Common myeloid progenitor, CD34-positive (primary cell): ENCODE measurements around the gene TSGA10.
"Not testable (repeated sequence)": the region's sequence is repeated elsewhere in the genome, so short reads cannot be mapped to it uniquely, and the experiment has no call there.

Experiments used
- CTCF ChIA-PET: fragments of 350-600 bp; sonication (Branson Sonifier 250); formaldehyde crosslinking; loops from one replicate; lab custom pipeline; 2021; ENCODE audit warnings: antibody characterized with exemption; lab: Charles Lee
- POLR2A ChIA-PET: fragments of 350-600 bp; sonication (Branson Sonifier 250); formaldehyde crosslinking; loops from one replicate; lab custom pipeline; 2021; ENCODE audit warnings: antibody characterized with exemption; lab: Charles Lee
- DNase-seq, 3 donors: peaks; one replicate each; pipeline versions ENCODE4 v3.0.0 to v3.0.0-alpha.2; 2013
- H3K27ac ChIP-seq, 2 experiments: 1 replicate in 1 of 2; 2 replicates in 1 of 2; pipeline ENCODE4 v1.7.0; 2013; ENCODE audit warnings: inconsistent platforms in 2 of 2, low read length in 2 of 2, mild to moderate bottlenecking in 2 of 2, low read depth in 1 of 2, moderate library complexity in 1 of 2; ENCODE audit not compliant: severe bottlenecking in 2 of 2, insufficient read depth in 1 of 2, poor library complexity in 1 of 2
- H3K27me3 ChIP-seq, 5 experiments: replicated peaks in 2 of 5; 1 replicate in 3 of 5; 2 replicates in 2 of 5; pipeline versions ENCODE4 v1.6.1 to v1.7.0; 2013; ENCODE audit warnings: low read length in 4 of 5, mild to moderate bottlenecking in 2 of 5, moderate library complexity in 2 of 5, inconsistent platforms in 1 of 5; ENCODE audit not compliant: insufficient read depth in 5 of 5, control insufficient read depth in 4 of 5
- H3K36me3 ChIP-seq, 4 experiments: 1 replicate in 2 of 4; 2 replicates in 2 of 4; pipeline versions ENCODE4 v1.6.1 to v1.7.0; 2013; ENCODE audit warnings: low read length in 3 of 4, control low read depth in 1 of 4, mild to moderate bottlenecking in 1 of 4; ENCODE audit not compliant: control insufficient read depth in 4 of 4, insufficient read depth in 4 of 4
- H3K4me1 ChIP-seq, 4 experiments: 1 replicate in 3 of 4; 2 replicates in 1 of 4; pipeline versions ENCODE4 v1.6.1 to v1.7.1; 2013; ENCODE audit warnings: low read length in 3 of 4, mild to moderate bottlenecking in 3 of 4, control low read depth in 1 of 4, inconsistent platforms in 1 of 4, moderate library complexity in 1 of 4; ENCODE audit not compliant: control insufficient read depth in 4 of 4, insufficient read depth in 4 of 4; ENCODE audit errors: control extremely low read depth in 1 of 4
- H3K4me3 ChIP-seq, 7 experiments: 1 replicate in 4 of 7; 2 replicates in 3 of 7; pipeline versions ENCODE4 v1.5.1 to v1.7.0; 2013; ENCODE audit warnings: mild to moderate bottlenecking in 7 of 7, low read length in 6 of 7, moderate library complexity in 6 of 7, inconsistent platforms in 2 of 7, low read depth in 2 of 7, control low read depth in 1 of 7; ENCODE audit not compliant: insufficient read depth in 4 of 7, control insufficient read depth in 1 of 7; ENCODE audit errors: extremely low read depth in 1 of 7
- H3K9me3 ChIP-seq, 5 experiments: 1 replicate in 4 of 5; 2 replicates in 1 of 5; pipeline versions ENCODE4 v1.6.1 to v1.7.1; 2013; ENCODE audit warnings: low read length in 4 of 5, mild to moderate bottlenecking in 2 of 5, inconsistent platforms in 1 of 5, low read depth in 1 of 5, moderate library complexity in 1 of 5; ENCODE audit not compliant: control insufficient read depth in 4 of 5, insufficient read depth in 2 of 5; ENCODE audit errors: control extremely low read depth in 1 of 5
- WGBS: methylation state at CpG from one replicate; pipeline ENCODE4 v1.1.5; 2013; ENCODE audit not compliant: insufficient coverage; 5-methylcytosine and 5-hydroxymethylcytosine counted together

The TSGA10 gene

GRCh38 chr2:99066075-99066958 lies 88.4 kb downstream of the TSGA10 start:
- Histone ChIP-seq H3K9me3 (no peaks in the 10 kb centered on the region), H3K4me1 (peaks cover 0 to 20% (median 13%) of the 10 kb centered on the region in 4 experiments), H3K4me3 (peak overlapping the region in 3 of 7 experiments; percentile 1 to 64 (median 8)), H3K36me3 (no peaks in the 10 kb centered on the region), H3K27ac (peak overlapping the region; percentile 25 to 55), H3K27me3 (no peaks in the 10 kb centered on the region)
- 8% methylated on average over 1 of the region's 3 CpGs for WGBS
- DNase-seq: peak; percentile 72 to 77 (median 72)
- ChIA-PET CTCF (interaction anchor here (1.2 to 4.3 kb wide), 4 partner anchors 111 to 486 kb away, joined by 3 to 19 read pairs (median 3); no protein-coding TSS in a partner anchor), POLR2A (interaction anchor here (0.5 kb wide), 1 partner anchor 1319 kb away, joined by 3 read pairs; no protein-coding TSS in a partner anchor)

- H3K27ac ChIP-seq, POLR2A ChIA-PET, DNase-seq, H3K36me3 ChIP-seq, CTCF ChIA-PET, H3K4me3 ChIP-seq, H3K9me3 ChIP-seq, H3K4me1 ChIP-seq, H3K27me3 ChIP-seq: not testable (repeated sequence)
- 83% methylated on average over 1 of the region's 6 CpGs for WGBS
These were observed 105.6 kb downstream of the TSGA10 start for GRCh38 chr2:99049187-99049586.

GRCh38 chr2:99040736-99041300 lies 113.9 kb downstream of the TSGA10 start:
- H3K36me3 ChIP-seq, H3K27ac ChIP-seq, H3K27me3 ChIP-seq, DNase-seq, POLR2A ChIA-PET, H3K9me3 ChIP-seq, CTCF ChIA-PET, H3K4me3 ChIP-seq, H3K4me1 ChIP-seq: not testable (repeated sequence)
- WGBS: no CpG with 5 or more reads among the region's 2 CpGs

- H3K4me3 ChIP-seq: no peak overlapping the region
- H3K27ac ChIP-seq: no peak overlapping the region
- H3K36me3 ChIP-seq: no peaks in the 10 kb centered on the region
- POLR2A ChIA-PET: no interaction called here
- CTCF ChIA-PET: no interaction called here
- H3K4me1 ChIP-seq: no peaks in the 10 kb centered on the region
- peaks cover 0 to 3% (median 0%) of the 10 kb centered on the region in 5 experiments for H3K9me3 ChIP-seq
- WGBS: no CpG with 5 or more reads among the region's 1 CpG
- DNase-seq: no peak
- no peaks in the 10 kb centered on the region for H3K27me3 ChIP-seq
These were observed 118.8 kb downstream of the TSGA10 start for GRCh38 chr2:99035920-99036319.

- Histone ChIP-seq H3K4me3 (no peak overlapping the region), H3K27ac (no peak overlapping the region), H3K4me1 (no peaks in the 10 kb centered on the region), H3K27me3 (no peaks in the 10 kb centered on the region), H3K9me3 (no peaks in the 10 kb centered on the region), H3K36me3 (no peaks in the 10 kb centered on the region)
- DNase-seq: no peak
- CTCF ChIA-PET: no interaction called here
- POLR2A ChIA-PET: no interaction called here
- WGBS: 98% methylated on average over 5 of the region's 6 CpGs
These were observed 122.0 kb downstream of the TSGA10 start for GRCh38 chr2:99032786-99033185.

GRCh38 chr2:99032001-99032400 lies 122.7 kb downstream of the TSGA10 start:
- CTCF ChIA-PET: no interaction called here
- Histone ChIP-seq H3K27me3 (no peaks in the 10 kb centered on the region), H3K36me3 (no peaks in the 10 kb centered on the region), H3K4me1 (no peaks in the 10 kb centered on the region), H3K27ac (no peak overlapping the region), H3K9me3 (peaks cover 0 to 1% (median 0%) of the 10 kb centered on the region in 5 experiments), H3K4me3 (no peak overlapping the region)
- WGBS: 57% methylated on average over 1 of the region's 2 CpGs
- POLR2A ChIA-PET: no interaction called here
- DNase-seq: no peak

- Histone ChIP-seq H3K27me3 (no peaks in the 10 kb centered on the region), H3K36me3 (no peaks in the 10 kb centered on the region), H3K4me1 (no peaks in the 10 kb centered on the region), H3K9me3 (peaks cover 0 to 1% (median 0%) of the 10 kb centered on the region in 5 experiments), H3K4me3 (no peak overlapping the region), H3K27ac (no peak overlapping the region)
- no CpG with 5 or more reads among the region's 3 CpGs for WGBS
- DNase-seq: peak in 2 of 3 donors; percentile 1 to 5
- POLR2A ChIA-PET: interaction anchor here (0.6 kb wide), 1 partner anchor 390 kb away, joined by 3 read pairs; no protein-coding TSS in a partner anchor
- CTCF ChIA-PET: no interaction called here
These were observed 123.3 kb downstream of the TSGA10 start for GRCh38 chr2:99031481-99031880.
